K562 (cell line): ENCODE data around the gene BDH1. TPM values are rescaled to one million over a fixed set of nuclear protein-coding genes. Genes with fewer than 3 reads are reported as not detected.

Experiments used
- ATAC-seq: fragments of 200-7000 bp; cut with Tn5 transposase; 3 replicates; pipeline ENCODE4 v1.9.1; 2020; ENCODE audit warnings: moderate library complexity
- BruUV-seq: library from RNA; stranded (reverse); fragments of 400-500 nt; replicated peaks from 2 replicates; lab custom pipeline; 2021; lab: Mats Ljungman, UMichigan
- CTCF ChIA-PET: fragments of 300-600 bp; formaldehyde crosslinking; extraction: SDS; loops from one replicate; lab custom pipeline; 2021; ENCODE audit warnings: low intra/inter-chr PET ratio; lab: Yijun Ruan, JAX
- POLR2A ChIA-PET: fragments of 300-600, 350-650 bp; sonication (Branson Sonifier 250); formaldehyde crosslinking; extraction: SDS; loops from one replicate; lab custom pipeline; 2021; ENCODE audit warnings: antibody characterized with exemption, inconsistent platforms; lab: Yijun Ruan, JAX
- DNase-seq, 4 experiments: peaks; one replicate each; pipeline versions ENCODE4 v3.0.0 to v3.0.0-alpha.2; 2011 to 2018; ENCODE audit warnings: low spot score in 3 of 4, mixed read lengths in 3 of 4; ENCODE audit errors: extremely low read depth in 1 of 4
- FAIRE-seq: peaks from 2 replicates; lab custom pipeline; 2011; peaks lifted over from hg19 to GRCh38; lab: Jason Lieb, UNC
- H2AFZ ChIP-seq: 2 replicates; pipeline ENCODE4 v1.6.0; 2011; ENCODE audit warnings: low read depth, low read length, control low read depth, inconsistent platforms
- H3K27ac ChIP-seq: fragments of 200-600 bp; 3 replicates; pipeline ENCODE4 v1.8.0; 2011; ENCODE audit warnings: low read depth, mild to moderate bottlenecking, control low read depth, inconsistent platforms, low read length, moderate library complexity, mixed read lengths; ENCODE audit errors: extremely low read depth
- H3K27me3 ChIP-seq, 2 experiments: fragments of 300-600 bp in 1 of 2; 2 replicates in 1 of 2; 3 replicates in 1 of 2; pipeline versions ENCODE4 v1.6.0 to v1.8.0; 2011; ENCODE audit warnings: inconsistent platforms in 2 of 2, low read length in 2 of 2, mild to moderate bottlenecking in 1 of 2, mixed read lengths in 1 of 2, moderate library complexity in 1 of 2; ENCODE audit not compliant: control insufficient read depth in 2 of 2, insufficient read depth in 2 of 2
- H3K36me3 ChIP-seq: fragments of 300-600 bp; 3 replicates; pipeline ENCODE4 v1.8.0; 2011; ENCODE audit warnings: mild to moderate bottlenecking, low read length, inconsistent platforms; ENCODE audit not compliant: control insufficient read depth, insufficient read depth
- H3K4me1 ChIP-seq, 2 experiments: fragments of 200-600 bp in 1 of 2; replicated peaks in 1 of 2; 2 replicates in 1 of 2; 3 replicates in 1 of 2; pipeline versions ENCODE4 v1.5.1 to v1.8.0; 2011; ENCODE audit warnings: inconsistent platforms in 2 of 2, low read length in 2 of 2, mild to moderate bottlenecking in 1 of 2, mixed read lengths in 1 of 2, moderate library complexity in 1 of 2; ENCODE audit not compliant: control insufficient read depth in 2 of 2, insufficient read depth in 2 of 2
- H3K4me2 ChIP-seq: 2 replicates; pipeline ENCODE4 v1.6.1; 2011; ENCODE audit warnings: low read length, control low read depth, inconsistent platforms, mixed read lengths; ENCODE audit not compliant: insufficient read depth
- H3K4me3 ChIP-seq: fragments of 200-600 bp; sonication (generic), shearing (Covaris generic); 2 replicates; pipeline ENCODE4 v1.5.1; 2016; ENCODE audit warnings: control low read depth, inconsistent platforms
- H3K79me2 ChIP-seq: fragments of 200-600 bp; 3 replicates; pipeline ENCODE4 v1.8.0; 2011; ENCODE audit warnings: low read length, inconsistent platforms; ENCODE audit not compliant: control insufficient read depth, insufficient read depth
- H3K9ac ChIP-seq, 2 experiments: 2 replicates each; pipeline versions ENCODE4 v1.6.0 to v1.6.1; 2011; ENCODE audit warnings: low read depth in 2 of 2, low read length in 2 of 2, control low read depth in 1 of 2, inconsistent platforms in 1 of 2, mild to moderate bottlenecking in 1 of 2, mixed read lengths in 1 of 2; ENCODE audit not compliant: insufficient read depth in 1 of 2
- H3K9me1 ChIP-seq: one replicate; pipeline ENCODE4 v1.6.0; 2011; ENCODE audit warnings: inconsistent platforms, mild to moderate bottlenecking, low read length, moderate library complexity; ENCODE audit not compliant: control insufficient read depth, insufficient read depth
- H3K9me3 ChIP-seq: replicated peaks from 2 replicates; pipeline ENCODE4 v1.5.1; 2011; ENCODE audit warnings: low read depth, low read length, inconsistent platforms; ENCODE audit not compliant: control insufficient read depth, insufficient read depth
- H4K20me1 ChIP-seq: replicated peaks from 2 replicates; pipeline ENCODE4 v1.6.1; 2011; ENCODE audit warnings: low read length, inconsistent platforms, mixed read lengths; ENCODE audit not compliant: control insufficient read depth, insufficient read depth
- ETS2 ChIP-seq: IDR thresholded peaks from 2 replicates; pipeline ENCODE4 v1.6.1; 2016; ENCODE audit warnings: borderline replicate concordance, missing genetic modification characterization, mild to moderate bottlenecking, moderate library complexity, missing compliant biosample characterization; ENCODE audit not compliant: poor library complexity, severe bottlenecking
- PHB2 ChIP-seq: fragments of 450-650 bp; IDR thresholded peaks from 2 replicates; pipeline ENCODE4 v1.6.1; 2017; ENCODE audit warnings: low read depth
- SIN3B ChIP-seq: fragments of 450-650 bp; IDR thresholded peaks from 2 replicates; pipeline ENCODE4 v1.6.1; 2017; ENCODE audit warnings: low read depth, mild to moderate bottlenecking, moderate library complexity
- ZMIZ1 ChIP-seq, 2 experiments: fragments of 150-350 bp in 1 of 2; IDR thresholded peaks; 2 replicates each; pipeline ENCODE4 v1.6.1; 2012 to 2016; ENCODE audit warnings: low read depth in 2 of 2, low read length in 2 of 2, mild to moderate bottlenecking in 1 of 2, moderate library complexity in 1 of 2
- WGBS: fragments of 100-300 bp; shearing (Covaris generic); methylation state at CpG from one replicate; pipeline ENCODE4 v1.1.6; 2016; ENCODE audit warnings: low coverage, mixed read lengths; ENCODE audit not compliant: insufficient coverage; ENCODE audit errors: missing lambda C conversion rate; 5-methylcytosine and 5-hydroxymethylcytosine counted together
- in situ Hi-C: fragments of 300-500 bp; cut with MboI; formaldehyde crosslinking; loops from 4 replicates; pipeline ENCODE4 v1.15.0; 2018; ENCODE audit warnings: inconsistent platforms, mixed read lengths
- intact Hi-C: fragments of 100-400 bp; cut with micrococcal nuclease; formaldehyde crosslinking; loops from 2 replicates; pipeline ENCODE4 v1.14.2; 2022
- polyA plus RNA-seq, 8 experiments: library from polyadenylated mRNA; depleted of rRNA in 4 of 8; stranded (reverse) in 5 of 8; unstranded in 3 of 8; fragments of >200 nt; fragmentation: Nextera tagmentation in 2 of 8; fragmentation: Illumina TruSeq in 1 of 8; extraction: Ambion mirVana in 2 of 8; extraction: Trizol in 1 of 8; gene quantifications; 2 replicates each; pipeline versions ENCODE4 v1.2.1 to v1.2.3, GENCODE V29; 2011 to 2014; ENCODE audit warnings: inconsistent platforms in 1 of 8, missing spikeins in 1 of 8
- total RNA-seq, 7 experiments: library from RNA; depleted of rRNA in 6 of 7; stranded (reverse); fragments of >200 nt in 6 of 7; fragmentation: Illumina TruSeq in 2 of 7; extraction: Trizol in 2 of 7; gene quantifications; 2 replicates each; pipeline versions ENCODE4 v1.2.1 to v1.2.3, GENCODE V29; 2011 to 2021; ENCODE audit warnings: low replicate concordance in 1 of 7
- TF ChIP-seq, protein P1 (sequence below): fragments of 450-650 bp; formaldehyde crosslinking; IDR thresholded peaks from 2 replicates; pipeline ENCODE4 v1.4.0; 2020; ENCODE audit warnings: mild to moderate bottlenecking, mixed read lengths

BDH1 gene
- total and polyA plus RNA-seq, 9 of the 15 experiments (the other 6 are each of a cell fraction or from before 2014, with no cell fraction given): 0.07 to 0.89 (median 0.12) TPM; not detected in 3

DNA sequence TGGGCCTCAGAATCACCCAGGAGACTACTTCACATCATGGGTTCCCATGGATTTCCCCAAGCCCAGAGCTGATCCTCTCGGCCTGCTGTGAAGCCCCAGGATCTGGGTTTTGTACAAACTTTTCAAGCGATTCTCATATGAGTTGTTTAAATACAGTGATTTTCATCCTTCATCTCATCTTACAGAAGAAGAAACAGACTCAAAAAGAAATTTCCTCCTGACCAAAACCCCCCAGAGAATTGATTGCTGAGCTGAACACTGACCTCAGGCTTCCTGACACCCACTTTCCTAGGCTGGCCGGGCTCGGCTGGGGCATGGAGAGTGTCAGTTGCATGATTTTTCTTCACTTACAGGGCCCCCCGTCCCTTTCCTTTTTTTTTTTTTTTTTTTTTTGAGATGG lies 60.3 kb downstream of the BDH1 start:
- BruUV-seq: no TSS peak
- TF ChIP-seq SIN3B (no peak), ZMIZ1 (IDR thresholded peaks at IDR 0.05; ENCODE audit: low read depth in 2 of 2, low read length in 2 of 2) (no peak), PHB2 (no peak), ETS2 (tag) (no peak)
- TF ChIP-seq, protein P1, sequence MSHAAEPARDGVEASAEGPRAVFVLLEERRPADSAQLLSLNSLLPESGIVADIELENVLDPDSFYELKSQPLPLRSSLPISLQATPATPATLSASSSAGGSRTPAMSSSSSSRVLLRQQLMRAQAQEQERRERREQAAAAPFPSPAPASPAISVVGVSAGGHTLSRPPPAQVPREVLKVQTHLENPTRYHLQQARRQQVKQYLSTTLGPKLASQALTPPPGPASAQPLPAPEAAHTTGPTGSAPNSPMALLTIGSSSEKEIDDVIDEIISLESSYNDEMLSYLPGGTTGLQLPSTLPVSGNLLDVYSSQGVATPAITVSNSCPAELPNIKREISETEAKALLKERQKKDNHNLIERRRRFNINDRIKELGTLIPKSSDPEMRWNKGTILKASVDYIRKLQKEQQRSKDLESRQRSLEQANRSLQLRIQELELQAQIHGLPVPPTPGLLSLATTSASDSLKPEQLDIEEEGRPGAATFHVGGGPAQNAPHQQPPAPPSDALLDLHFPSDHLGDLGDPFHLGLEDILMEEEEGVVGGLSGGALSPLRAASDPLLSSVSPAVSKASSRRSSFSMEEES (CRISPR knock-in tag): no peak
- intact Hi-C loops (no loop called here), in situ Hi-C loops (no loop called here)
- Histone ChIP-seq H2AFZ (no peak overlapping the region), H3K9me3 (no peaks in the 10 kb centered on the region), H3K9me1 (no peaks in the 10 kb centered on the region), H3K9ac (no peak overlapping the region), H3K4me2 (no peak overlapping the region), H3K4me1 (peaks cover 6 to 10% of the 10 kb centered on the region in 2 experiments; a peak in 4 of 5 replicates), H3K27me3 (peaks cover 13 to 67% of the 10 kb centered on the region in 2 experiments; a peak in 4 of 5 replicates), H3K36me3 (no peaks in the 10 kb centered on the region), H3K79me2 (no peaks in the 10 kb centered on the region), H3K4me3 (no peak overlapping the region), H3K27ac (no peak overlapping the region), H4K20me1 (no peaks in the 10 kb centered on the region)
- no peak for ATAC-seq
- FAIRE-seq: no peak
- ChIA-PET POLR2A (interaction anchor here (0.7 kb wide), 1 partner anchor 290 kb away, joined by 3 read pairs; no protein-coding TSS in a partner anchor), CTCF (no interaction called here)
- no peak for DNase-seq
- 24% methylated on average over 4 of the region's 5 CpGs for WGBS
